ENCODE data around the gene PIWIL4. TPM values are rescaled to one million over a fixed set of nuclear protein-coding genes. Genes with fewer than 3 reads are reported as not detected.
A peak's percentile ranks its signal among the peaks of the same experiment; 100 is the strongest.

PIWIL4 gene
- polyA plus RNA-seq (2013, experiment 1 of 2) = 0.23 TPM
- polyA plus RNA-seq (2013, experiment 2 of 2) = 0.27 TPM

- Histone ChIP-seq H3K18ac (ENCODE audit: low read depth in 1 of 2, low read length in 2 of 2) (no peak within 1 kb of the TSS), H3K4ac (ENCODE audit: low read depth in 1 of 2, low read length in 2 of 2) (no peak within 1 kb of the TSS), H3K79me1 (replicated peaks; ENCODE audit: low read length, poor library complexity, severe bottlenecking) (no peaks in the 10 kb centered on the region), H3K4me1 (ENCODE audit: control insufficient read depth, insufficient read depth, low read depth, low read length) (peaks cover 5% of the 10 kb centered on the region), H3K9ac (ENCODE audit: low read length) (no peak within 1 kb of the TSS), H3K36me3 (ENCODE audit: control insufficient read depth in 1 of 2, insufficient read depth in 2 of 2, low read depth in 1 of 2, low read length in 2 of 2) (no peaks in the 10 kb centered on the region), H4K8ac (ENCODE audit: low read length) (no peak within 1 kb of the TSS), H2AFZ (ENCODE audit: low read depth, low read length) (no peak within 1 kb of the TSS), H4K91ac (ENCODE audit: low read length) (peak within 1 kb of the TSS; percentile 50), H3K27ac (ENCODE audit: low read length, poor library complexity, severe bottlenecking) (no peak within 1 kb of the TSS), H3K9me3 (ENCODE audit: control insufficient read depth, low read length) (no peaks in the 10 kb centered on the region), H3K4me2 (ENCODE audit: low read length, poor library complexity, severe bottlenecking) (no peak within 1 kb of the TSS), H3K4me3 (ENCODE audit: insufficient read depth in 1 of 2, low read depth in 1 of 2, low read length in 2 of 2) (no peak within 1 kb of the TSS), H3K23ac (ENCODE audit: low read length in 2 of 2) (peak within 1 kb of the TSS in 1 of 2 experiments; percentile 40), H3K14ac (ENCODE audit: low read length in 2 of 2) (no peak within 1 kb of the TSS), H2AK5ac (ENCODE audit: low read length, severe bottlenecking) (no peak within 1 kb of the TSS), H2BK5ac (ENCODE audit: low read depth, low read length, poor library complexity, severe bottlenecking) (no peak within 1 kb of the TSS), H2BK15ac (ENCODE audit: low read depth, poor library complexity, severe bottlenecking) (no peak within 1 kb of the TSS), H3K27me3 (ENCODE audit: control insufficient read depth in 1 of 2, insufficient read depth in 1 of 2, low read length in 2 of 2) (no peaks in the 10 kb centered on the region), H2BK12ac (ENCODE audit: low read length in 2 of 2) (no peak within 1 kb of the TSS), H2BK120ac (ENCODE audit: low read depth, low read length) (no peak within 1 kb of the TSS)
- 96% methylated on average over 25 of the region's 25 CpGs for WGBS
- DNase-seq = no peak
Observed at GRCh38 chr11:94567181-94567670, at the start of gene PIWIL4. PIWIL4 (plus strand) TSS chr11:94567368; CDS start chr11:94567519, 151 bp downstream.

- Histone ChIP-seq H4K91ac (ENCODE audit: low read length) (no peak overlapping the region), H3K27me3 (ENCODE audit: control insufficient read depth in 1 of 2, insufficient read depth in 1 of 2, low read length in 2 of 2) (peaks cover 0 to 3% of the 10 kb centered on the region in 2 experiments), H3K18ac (ENCODE audit: low read depth in 1 of 2, low read length in 2 of 2) (no peak overlapping the region), H3K27ac (ENCODE audit: low read length, poor library complexity, severe bottlenecking) (no peak overlapping the region), H3K23ac (ENCODE audit: low read length in 2 of 2) (no peak overlapping the region), H3K9me3 (ENCODE audit: control insufficient read depth, low read length) (no peaks in the 10 kb centered on the region), H2BK12ac (ENCODE audit: low read length in 2 of 2) (no peak overlapping the region), H3K4ac (ENCODE audit: low read depth in 1 of 2, low read length in 2 of 2) (no peak overlapping the region), H3K4me3 (ENCODE audit: insufficient read depth in 1 of 2, low read depth in 1 of 2, low read length in 2 of 2) (no peak overlapping the region), H3K4me2 (ENCODE audit: low read length, poor library complexity, severe bottlenecking) (no peak overlapping the region), H2AK5ac (ENCODE audit: low read length, severe bottlenecking) (no peak overlapping the region), H3K79me1 (replicated peaks; ENCODE audit: low read length, poor library complexity, severe bottlenecking) (no peaks in the 10 kb centered on the region), H2BK15ac (ENCODE audit: low read depth, poor library complexity, severe bottlenecking) (no peak overlapping the region), H3K9ac (ENCODE audit: low read length) (no peak overlapping the region), H2BK120ac (ENCODE audit: low read depth, low read length) (no peak overlapping the region), H3K36me3 (ENCODE audit: control insufficient read depth in 1 of 2, insufficient read depth in 2 of 2, low read depth in 1 of 2, low read length in 2 of 2) (no peaks in the 10 kb centered on the region), H3K14ac (ENCODE audit: low read length in 2 of 2) (no peak overlapping the region), H2AFZ (ENCODE audit: low read depth, low read length) (no peak overlapping the region), H3K4me1 (ENCODE audit: control insufficient read depth, insufficient read depth, low read depth, low read length) (peaks cover 2% of the 10 kb centered on the region), H4K8ac (ENCODE audit: low read length) (no peak overlapping the region), H2BK5ac (ENCODE audit: low read depth, low read length, poor library complexity, severe bottlenecking) (no peak overlapping the region)
- WGBS = 100% methylated on average over 1 of the region's 4 CpGs
- no peak for DNase-seq
Observed at GRCh38 chr11:94518300-94518699, 48.9 kb upstream of the PIWIL4 start.

- Histone ChIP-seq H3K23ac (ENCODE audit: low read length in 2 of 2) (no peak overlapping the region), H3K36me3 (ENCODE audit: control insufficient read depth in 1 of 2, insufficient read depth in 2 of 2, low read depth in 1 of 2, low read length in 2 of 2) (no peaks in the 10 kb centered on the region), H3K4me2 (ENCODE audit: low read length, poor library complexity, severe bottlenecking) (no peak overlapping the region), H3K79me1 (replicated peaks; ENCODE audit: low read length, poor library complexity, severe bottlenecking) (no peaks in the 10 kb centered on the region), H3K4me1 (ENCODE audit: control insufficient read depth, insufficient read depth, low read depth, low read length) (no peaks in the 10 kb centered on the region), H4K91ac (ENCODE audit: low read length) (no peak overlapping the region), H3K4me3 (ENCODE audit: insufficient read depth in 1 of 2, low read depth in 1 of 2, low read length in 2 of 2) (no peak overlapping the region), H3K9me3 (ENCODE audit: control insufficient read depth, low read length) (no peaks in the 10 kb centered on the region), H2AFZ (ENCODE audit: low read depth, low read length) (no peak overlapping the region), H2BK12ac (ENCODE audit: low read length in 2 of 2) (no peak overlapping the region), H4K8ac (ENCODE audit: low read length) (no peak overlapping the region), H2BK120ac (ENCODE audit: low read depth, low read length) (no peak overlapping the region), H2BK15ac (ENCODE audit: low read depth, poor library complexity, severe bottlenecking) (no peak overlapping the region), H2AK5ac (ENCODE audit: low read length, severe bottlenecking) (no peak overlapping the region), H3K14ac (ENCODE audit: low read length in 2 of 2) (no peak overlapping the region), H3K18ac (ENCODE audit: low read depth in 1 of 2, low read length in 2 of 2) (no peak overlapping the region), H3K27ac (ENCODE audit: low read length, poor library complexity, severe bottlenecking) (no peak overlapping the region), H3K9ac (ENCODE audit: low read length) (peak overlapping the region; percentile 40), H2BK5ac (ENCODE audit: low read depth, low read length, poor library complexity, severe bottlenecking) (no peak overlapping the region), H3K27me3 (ENCODE audit: control insufficient read depth in 1 of 2, insufficient read depth in 1 of 2, low read length in 2 of 2) (peaks cover 0 to 3% of the 10 kb centered on the region in 2 experiments), H3K4ac (ENCODE audit: low read depth in 1 of 2, low read length in 2 of 2) (no peak overlapping the region)
- 0% methylated on average over 1 of the region's 5 CpGs for WGBS
- peak; percentile 43 for DNase-seq
Observed at GRCh38 chr11:94519478-94520084, 47.6 kb upstream of the PIWIL4 start.

- H3K27me3 ChIP-seq (ENCODE audit: control insufficient read depth in 1 of 2, insufficient read depth in 1 of 2, low read length in 2 of 2) = no peaks in the 10 kb centered on the region
Observed at GRCh38 chr11:94521684-94522083, 45.5 kb upstream of the PIWIL4 start.

More at GRCh38 chr11:94521684-94522083, 45.5 kb upstream of the PIWIL4 start:
- H3K79me1 ChIP-seq (replicated peaks; ENCODE audit: low read length, poor library complexity, severe bottlenecking) = no peaks in the 10 kb centered on the region
- H2BK12ac ChIP-seq (ENCODE audit: low read length in 2 of 2) = no peak overlapping the region
- no peak overlapping the region for H2BK15ac ChIP-seq (ENCODE audit: low read depth, poor library complexity, severe bottlenecking)
- H3K23ac ChIP-seq (ENCODE audit: low read length in 2 of 2) = no peak overlapping the region
- WGBS = 59% methylated on average over 4 of the region's 5 CpGs
- H3K4me1 ChIP-seq (ENCODE audit: control insufficient read depth, insufficient read depth, low read depth, low read length) = no peaks in the 10 kb centered on the region
- H2AK5ac ChIP-seq (ENCODE audit: low read length, severe bottlenecking) = no peak overlapping the region
- H3K9ac ChIP-seq (ENCODE audit: low read length) = no peak overlapping the region
- no peak overlapping the region for H2BK5ac ChIP-seq (ENCODE audit: low read depth, low read length, poor library complexity, severe bottlenecking)
- H3K4ac ChIP-seq (ENCODE audit: low read depth in 1 of 2, low read length in 2 of 2) = no peak overlapping the region
- no peak overlapping the region for H2BK120ac ChIP-seq (ENCODE audit: low read depth, low read length)
- H2AFZ ChIP-seq (ENCODE audit: low read depth, low read length) = no peak overlapping the region
- H4K8ac ChIP-seq (ENCODE audit: low read length) = no peak overlapping the region
- no peaks in the 10 kb centered on the region for H3K9me3 ChIP-seq (ENCODE audit: control insufficient read depth, low read length)
- no peak overlapping the region for H3K4me3 ChIP-seq (ENCODE audit: insufficient read depth in 1 of 2, low read depth in 1 of 2, low read length in 2 of 2)
- DNase-seq = no peak
- no peaks in the 10 kb centered on the region for H3K36me3 ChIP-seq (ENCODE audit: control insufficient read depth in 1 of 2, insufficient read depth in 2 of 2, low read depth in 1 of 2, low read length in 2 of 2)
- no peak overlapping the region for H3K14ac ChIP-seq (ENCODE audit: low read length in 2 of 2)
- H4K91ac ChIP-seq (ENCODE audit: low read length) = no peak overlapping the region
- H3K27ac ChIP-seq (ENCODE audit: low read length, poor library complexity, severe bottlenecking) = no peak overlapping the region
- no peak overlapping the region for H3K4me2 ChIP-seq (ENCODE audit: low read length, poor library complexity, severe bottlenecking)
- no peak overlapping the region for H3K18ac ChIP-seq (ENCODE audit: low read depth in 1 of 2, low read length in 2 of 2)

All from mesenchymal stem cell (in vitro differentiated cells and primary cell).